IMR-90 (cell line): ENCODE results near the gene RABEP2. TPM values are rescaled to one million over a fixed set of nuclear protein-coding genes. Genes with fewer than 3 reads are reported as not detected.

Experiments used
- ATAC-seq: fragments of 200-7000 bp; cut with Tn5 transposase; 2 replicates; pipeline ENCODE4 v1.9.1; 2020; ENCODE audit warnings: low read depth, mild to moderate bottlenecking, moderate library complexity
- BruUV-seq: library from RNA; stranded (reverse); fragments of 400-500 nt; replicated peaks from 2 replicates; lab custom pipeline; 2021; lab: Mats Ljungman, UMichigan
- CTCF ChIA-PET: fragments of 300-600 bp; formaldehyde crosslinking; extraction: SDS; loops from one replicate; lab custom pipeline; 2021; ENCODE audit warnings: antibody characterized with exemption; lab: Yijun Ruan, JAX
- POLR2A ChIA-PET: fragments of 300-600 bp; sonication (Branson Sonifier 250); formaldehyde crosslinking; loops from one replicate; lab custom pipeline; 2022; ENCODE audit warnings: antibody characterized with exemption; ENCODE audit not compliant: unreplicated experiment; lab: Charles Lee
- DNase-seq: peaks from one replicate; pipeline ENCODE4 v3.0.0; 2013
- H2AFZ ChIP-seq: replicated peaks from 2 replicates; pipeline ENCODE3; 2013; ENCODE audit warnings: low read length, mild to moderate bottlenecking; ENCODE audit not compliant: poor library complexity
- H2AK5ac ChIP-seq: 2 replicates; pipeline ENCODE4 v1.6.1; 2013; ENCODE audit warnings: low read depth, low read length, inconsistent platforms
- H2AK9ac ChIP-seq: replicated peaks from 2 replicates; pipeline ENCODE3; 2013; ENCODE audit warnings: mild to moderate bottlenecking, low read depth, low read length, moderate library complexity; ENCODE audit not compliant: poor library complexity
- H2BK120ac ChIP-seq: 2 replicates; pipeline ENCODE4 v1.6.1; 2013; ENCODE audit warnings: low read depth, low read length, inconsistent platforms
- H2BK15ac ChIP-seq: 3 replicates; pipeline ENCODE4 v1.6.1; 2013; ENCODE audit warnings: low read depth, low read length, inconsistent platforms
- H2BK20ac ChIP-seq: 2 replicates; pipeline ENCODE4 v1.6.1; 2013; ENCODE audit warnings: low read depth, mild to moderate bottlenecking, inconsistent platforms, low read length, moderate library complexity
- H2BK5ac ChIP-seq: 2 replicates; pipeline ENCODE4 v1.6.1; 2013; ENCODE audit warnings: mild to moderate bottlenecking, low read depth, low read length, inconsistent platforms; ENCODE audit not compliant: poor library complexity, severe bottlenecking
- H3K14ac ChIP-seq: replicated peaks from 2 replicates; pipeline ENCODE4 v1.6.1; 2013; ENCODE audit warnings: low read depth, low read length, inconsistent platforms
- H3K18ac ChIP-seq: 2 replicates; pipeline ENCODE4 v1.6.1; 2013; ENCODE audit warnings: low read depth, low read length, control low read depth
- H3K23ac ChIP-seq: 2 replicates; pipeline ENCODE4 v1.6.1; 2013; ENCODE audit warnings: low read depth, low read length, inconsistent platforms
- H3K27ac ChIP-seq: 2 replicates; pipeline ENCODE4 v1.5.1; 2013; ENCODE audit warnings: mild to moderate bottlenecking, control low read depth, low read length; ENCODE audit not compliant: insufficient read depth
- H3K27me3 ChIP-seq: 2 replicates; pipeline ENCODE4 v1.6.1; 2013; ENCODE audit warnings: low read length; ENCODE audit not compliant: control insufficient read depth, insufficient read depth
- H3K36me3 ChIP-seq: 2 replicates; pipeline ENCODE4 v1.6.1; 2013; ENCODE audit warnings: low read length, mixed read lengths; ENCODE audit not compliant: control insufficient read depth, insufficient read depth
- H3K4ac ChIP-seq: 2 replicates; pipeline ENCODE4 v1.6.1; 2013; ENCODE audit warnings: low read depth, low read length, inconsistent platforms
- H3K4me1 ChIP-seq: 2 replicates; pipeline ENCODE4 v1.6.1; 2013; ENCODE audit warnings: low read length, mixed read lengths; ENCODE audit not compliant: control insufficient read depth, insufficient read depth
- H3K4me2 ChIP-seq: 2 replicates; pipeline ENCODE4 v1.6.1; 2013; ENCODE audit warnings: low read depth, mild to moderate bottlenecking, control low read depth, low read length, moderate library complexity
- H3K4me3 ChIP-seq: 2 replicates; pipeline ENCODE4 v1.5.1; 2013; ENCODE audit warnings: low read depth, mild to moderate bottlenecking, control low read depth, low read length, moderate library complexity; ENCODE audit not compliant: insufficient read depth
- H3K56ac ChIP-seq: 2 replicates; pipeline ENCODE4 v1.6.1; 2013; ENCODE audit warnings: low read length, inconsistent platforms; ENCODE audit not compliant: insufficient read depth; ENCODE audit errors: extremely low read depth
- H3K79me1 ChIP-seq, 2 experiments: 2 replicates each; pipeline ENCODE4 v1.6.1; 2013; ENCODE audit warnings: low read length in 2 of 2, inconsistent platforms in 1 of 2, low read depth in 1 of 2
- H3K9ac ChIP-seq: 2 replicates; pipeline ENCODE4 v1.6.1; 2013; ENCODE audit warnings: low read depth, low read length, control low read depth
- H3K9me1 ChIP-seq: 2 replicates; pipeline ENCODE4 v1.6.1; 2013; ENCODE audit warnings: low read length, inconsistent platforms; ENCODE audit not compliant: insufficient read depth
- H3K9me3 ChIP-seq: 2 replicates; pipeline ENCODE4 v1.6.1; 2013; ENCODE audit warnings: low read length; ENCODE audit not compliant: control insufficient read depth, insufficient read depth
- H4K20me1 ChIP-seq: 2 replicates; pipeline ENCODE4 v1.6.1; 2013; ENCODE audit warnings: low read length, inconsistent platforms; ENCODE audit not compliant: insufficient read depth
- H4K5ac ChIP-seq: 2 replicates; pipeline ENCODE4 v1.6.1; 2013; ENCODE audit warnings: mild to moderate bottlenecking, low read depth, low read length, control low read depth
- H4K8ac ChIP-seq, 2 experiments: 2 replicates each; pipeline ENCODE4 v1.6.1; 2013; ENCODE audit warnings: low read depth in 2 of 2, low read length in 2 of 2, control low read depth in 1 of 2, inconsistent platforms in 1 of 2
- H4K91ac ChIP-seq: 2 replicates; pipeline ENCODE4 v1.6.1; 2013; ENCODE audit warnings: low read depth, low read length, inconsistent platforms; ENCODE audit not compliant: insufficient read depth
- BHLHE40 ChIP-seq: fragments of 150-350 bp; IDR thresholded peaks from 2 replicates; pipeline ENCODE4 v1.6.1; 2016; ENCODE audit warnings: mild to moderate bottlenecking, low read depth, low read length
- CHD1 ChIP-seq: IDR thresholded peaks from 2 replicates; pipeline ENCODE4 v1.6.1; 2012; ENCODE audit warnings: low read depth, low read length, improper control_type of control experiment
- FOS ChIP-seq: fragments of 150-350 bp; IDR thresholded peaks from 2 replicates; pipeline ENCODE4 v1.6.1; 2016; ENCODE audit warnings: low read depth, low read length
- MAFK ChIP-seq: IDR thresholded peaks from 2 replicates; pipeline ENCODE4 v1.6.1; 2012; ENCODE audit warnings: low read depth, low read length, improper control_type of control experiment
- MAZ ChIP-seq: IDR thresholded peaks from 2 replicates; pipeline ENCODE4 v1.6.1; 2012; ENCODE audit warnings: low read depth, mild to moderate bottlenecking, low read length, improper control_type of control experiment, moderate library complexity, borderline replicate concordance
- MXI1 ChIP-seq: IDR thresholded peaks from 2 replicates; pipeline ENCODE4 v1.6.1; 2012; ENCODE audit warnings: low read depth, mild to moderate bottlenecking, low read length, moderate library complexity, borderline replicate concordance
- POLR2A ChIP-seq: IDR thresholded peaks from 2 replicates; pipeline ENCODE4 v1.6.1; 2012; ENCODE audit warnings: mild to moderate bottlenecking, low read depth, low read length
- RAD21 ChIP-seq: IDR thresholded peaks from 2 replicates; pipeline ENCODE4 v1.6.1; 2012; ENCODE audit warnings: low read length, improper control_type of control experiment
- RCOR1 ChIP-seq: IDR thresholded peaks from 2 replicates; pipeline ENCODE4 v1.6.1; 2012; ENCODE audit warnings: mild to moderate bottlenecking, low read length, improper control_type of control experiment; ENCODE audit not compliant: insufficient replicate concordance
- USF2 ChIP-seq: fragments of 150-350 bp; IDR thresholded peaks from 2 replicates; pipeline ENCODE4 v1.6.1; 2017; ENCODE audit warnings: mild to moderate bottlenecking, antibody characterized with exemption, low read length, low read depth
- WGBS, 2 experiments: methylation state at CpG; one replicate each; pipeline versions ENCODE4 v1.1.5 to v1.1.7; 2013; ENCODE audit warnings: missing lambda C conversion rate in 2 of 2; ENCODE audit not compliant: insufficient read length in 1 of 2; ENCODE audit errors: extremely low coverage in 2 of 2; 5-methylcytosine and 5-hydroxymethylcytosine counted together
- dilution Hi-C: fragments of 300-500 bp; cut with HindIII; formaldehyde crosslinking; loops from one replicate; pipeline ENCODE4 v1.14.3; 2018; ENCODE audit warnings: low sequenced_read_pairs; ENCODE audit not compliant: unreplicated experiment
- in situ Hi-C: fragments of 300-500 bp; cut with MboI; formaldehyde crosslinking; loops from 3 replicates; pipeline ENCODE4 v1.14.3; 2019; ENCODE audit warnings: low sequenced_read_pairs, inconsistent platforms, mixed read lengths
- intact Hi-C: fragments of 100-400 bp; cut with micrococcal nuclease; formaldehyde crosslinking; loops from 2 replicates; pipeline ENCODE4 v1.10.0; 2022
- polyA plus RNA-seq, 3 experiments: library from polyadenylated mRNA; depleted of rRNA; stranded (reverse); fragments of >200 nt; gene quantifications; 2 replicates each; pipeline ENCODE4 v1.2.3, GENCODE V29; 2012; ENCODE audit warnings: low replicate concordance in 1 of 3
- total RNA-seq: library from RNA; depleted of rRNA; stranded (reverse); fragments of >200 nt; gene quantifications from 2 replicates; pipeline ENCODE4 v1.2.3, GENCODE V29; 2012

The RABEP2 gene
- total and polyA plus RNA-seq, 2 of the 4 experiments (the other 2 are of a cell fraction): 12.2 to 20.0 TPM

- Histone ChIP-seq H3K4ac (peak within 1 kb of the TSS; percentile 53; the same call in 1 of the 2 replicates), H3K18ac (no peak within 1 kb of the TSS), H2AFZ (peak within 1 kb of the TSS; percentile 94), H2AK9ac (peak within 1 kb of the TSS; percentile 86), H3K79me1 (peaks cover 12 to 29% of the 10 kb centered on the region in 2 experiments), H4K91ac (peak within 1 kb of the TSS; percentile 70), H3K9me3 (no peaks in the 10 kb centered on the region), H3K9me1 (peaks cover 2% of the 10 kb centered on the region; the same call in 1 of the 2 replicates), H3K27ac (peak within 1 kb of the TSS; percentile 80), H4K20me1 (no peaks in the 10 kb centered on the region), H3K4me2 (peak within 1 kb of the TSS; percentile 95), H3K4me1 (peaks cover 8% of the 10 kb centered on the region), H3K56ac (peak within 1 kb of the TSS; percentile 38), H2BK20ac (no peak within 1 kb of the TSS), H3K36me3 (peaks cover 14% of the 10 kb centered on the region), H3K9ac (peak within 1 kb of the TSS; percentile 83), H4K5ac (peak within 1 kb of the TSS; percentile 80), H3K27me3 (no peaks in the 10 kb centered on the region), H2BK15ac (no peak within 1 kb of the TSS), H3K23ac (peak within 1 kb of the TSS; percentile 58; the same call in 1 of the 2 replicates), H4K8ac (peak within 1 kb of the TSS; percentile 52 to 97; a peak in 3 of 4 replicates), H3K4me3 (peak within 1 kb of the TSS; percentile 55), H2BK120ac (peak within 1 kb of the TSS; percentile 74; the same call in 1 of the 2 replicates), H2BK5ac (peak within 1 kb of the TSS; percentile 73), H2AK5ac (no peak within 1 kb of the TSS; the same call in 1 of the 2 replicates), H3K14ac (peak within 1 kb of the TSS; percentile 85)
- intact Hi-C loops: no loop called here
- ChIA-PET CTCF (no interaction called here), POLR2A (no interaction called here)
- ATAC-seq (peak; percentile 94), DNase-seq (peak; percentile 100)
- dilution Hi-C loops: no loop called here
- TF ChIP-seq MXI1 (peak; percentile 81; the same call in 1 of the 2 replicates), MAFK (peak; percentile 18; the same call in 1 of the 2 replicates), BHLHE40 (peak; percentile 67; the same call in 1 of the 2 replicates), USF2 (peak; percentile 50; the same call in 1 of the 2 replicates), FOS (peak; percentile 56; the same call in 1 of the 2 replicates), CHD1 (no peak), RCOR1 (no peak), MAZ (peak; percentile 75; the same call in 1 of the 2 replicates), RAD21 (no peak), POLR2A (peak; percentile 38; the same call in 1 of the 2 replicates)
- 0% methylated on average over 35 of the region's 79 CpGs; no CpG with 5 or more reads in 1 of the 2 experiments for WGBS, 2 experiments
- no TSS peak for BruUV-seq
- in situ Hi-C loops: loop anchor here (25.0 kb wide), 1 partner anchor 311 kb away; no protein-coding TSS in a partner anchor
These were observed 25.8 kb upstream of the RABEP2 start, which contains the start of gene NFATC2IP for GRCh38 chr16:28950648-28951409. TSS of gene NFATC2IP (plus strand) at chr16:28950937. CDS start at chr16:28951012, 75 bp downstream.
